Kidney (tissue), 14 donors: ENCODE data around the gene BAZ1A. TPM values are rescaled to one million over a fixed set of nuclear protein-coding genes. Genes with fewer than 3 reads are reported as not detected.
A peak's percentile ranks its signal among the peaks of the same experiment; 100 is the strongest.

ENCODE experiments used
- DNase-seq, 5 donors: peaks; one replicate each; pipeline ENCODE4 v3.0.0-alpha.2; 2013 to 2020
- FAIRE-seq: peaks from 2 replicates; lab custom pipeline; 2012; peaks lifted over from hg19 to GRCh38; lab: Jason Lieb, UNC
- H3K27ac ChIP-seq, 2 donors: one replicate each; pipeline ENCODE4 v1.7.0; 2013; ENCODE audit warnings: low read depth in 2 of 2, low read length in 2 of 2, inconsistent platforms in 1 of 2
- H3K27me3 ChIP-seq: one replicate; pipeline ENCODE4 v1.7.1; 2013; ENCODE audit warnings: low read length, inconsistent platforms; ENCODE audit not compliant: control insufficient read depth, insufficient read depth
- H3K36me3 ChIP-seq, 3 donors: one replicate each; pipeline versions ENCODE4 v1.7.0 to v1.7.1; 2013; ENCODE audit warnings: low read length in 3 of 3, control low read depth in 1 of 3, inconsistent platforms in 1 of 3; ENCODE audit not compliant: insufficient read depth in 3 of 3, control insufficient read depth in 2 of 3
- H3K4me1 ChIP-seq, 3 donors: one replicate each; pipeline versions ENCODE4 v1.7.0 to v1.7.1; 2013; ENCODE audit warnings: low read length in 3 of 3, inconsistent platforms in 1 of 3, low read depth in 1 of 3; ENCODE audit not compliant: control insufficient read depth in 2 of 3, insufficient read depth in 2 of 3
- H3K4me3 ChIP-seq, 3 donors: one replicate each; pipeline versions ENCODE4 v1.7.0 to v1.8.1; 2013; ENCODE audit warnings: low read length in 3 of 3, control low read depth in 1 of 3, inconsistent platforms in 1 of 3
- H3K9ac ChIP-seq, 3 donors: one replicate each; pipeline versions ENCODE4 v1.7.0 to v1.7.1; 2013; ENCODE audit warnings: low read length in 3 of 3, control low read depth in 1 of 3, inconsistent platforms in 1 of 3
- H3K9me3 ChIP-seq, 3 donors: one replicate each; pipeline versions ENCODE4 v1.7.0 to v1.7.1; 2013; ENCODE audit warnings: low read length in 3 of 3, control low read depth in 1 of 3, inconsistent platforms in 1 of 3; ENCODE audit not compliant: control insufficient read depth in 2 of 3, insufficient read depth in 1 of 3
- CTCF ChIP-seq: IDR thresholded peaks from 3 replicates; pipeline ENCODE4 v1.5.1; 2012; ENCODE audit warnings: mild to moderate bottlenecking, moderate library complexity, borderline replicate concordance; ENCODE audit not compliant: insufficient read depth; ENCODE audit errors: extremely low read depth
- intact Hi-C: fragments of 100-400 bp; cut with DNase I; formaldehyde crosslinking; loops from one replicate; pipeline ENCODE4 v1.11.1; 2022
- polyA plus RNA-seq: library from polyadenylated mRNA; stranded (reverse); fragments of 350-450 nt; fragmentation: Illumina TruSeq; extraction: RNeasy Lipid Tissue Mini Kit (QIAGEN cat#74804); gene quantifications from one replicate; pipeline ENCODE4 v1.2.3, GENCODE V29; 2014; ENCODE audit warnings: low read depth, low replicate concordance; ENCODE audit not compliant: insufficient read depth
- total RNA-seq: library from RNA; stranded (reverse); fragmentation: NEBNext Ultra II Directional; extraction: Animal tissue kit (Norgen Biotek cat#: 25700); gene quantifications from one replicate; pipeline ENCODE4 v1.2.1, GENCODE V29; 2021
- donor health status: control.
- donor health status: control.
- donor health status: control.
- donor health status: control.
- donor health status: control.
- donor health status: DM: yes; HTN: yes; CAD: no.
- donor health status: Normal renal cell carcinoma (clear cell type).

The BAZ1A gene
- total and polyA plus RNA-seq, 2 donors from 2014 or later: 3.1 to 20.8 TPM

- no peak for TF ChIP-seq CTCF
- FAIRE-seq: no peak
- Histone ChIP-seq H3K27ac (peak overlapping the region in 1 of 2 donors; percentile 56), H3K36me3 (peaks cover 3 to 8% (median 6%) of the 10 kb centered on the region in 3 donors), H3K4me1 (peaks cover 4 to 8% (median 4%) of the 10 kb centered on the region in 3 donors), H3K9me3 (no peaks in the 10 kb centered on the region), H3K9ac (peak overlapping the region; percentile 13 to 89 (median 67)), H3K4me3 (peak overlapping the region; percentile 47 to 80 (median 61)), H3K27me3 (no peaks in the 10 kb centered on the region)
- intact Hi-C loops: no loop called here
- peak in 1 of 5 donors; percentile 23 for DNase-seq
Measured at GRCh38 chr14:34715127-34715863, 159.9 kb downstream of the BAZ1A start.

GRCh38 chr14:34714320-34715126 is 160.6 kb downstream of the BAZ1A start, which contains the start of gene CFL2:
TSS of gene CFL2 (minus strand) at chr14:34714593. CDS start at chr14:34714540, 53 bp downstream.
- no peak for TF ChIP-seq CTCF
- no peak for FAIRE-seq
- no peaks in the 10 kb centered on the region for H3K27me3 ChIP-seq
- DNase-seq: peak; percentile 91 to 95 (median 92)
- H3K4me1 ChIP-seq: peaks cover 4 to 8% (median 4%) of the 10 kb centered on the region in 3 donors
- peak within 1 kb of the TSS; percentile 68 to 89 (median 77) for H3K9ac ChIP-seq
- H3K36me3 ChIP-seq: peaks cover 3 to 8% (median 6%) of the 10 kb centered on the region in 3 donors
- H3K4me3 ChIP-seq: peak within 1 kb of the TSS; percentile 80 to 85 (median 84)
- intact Hi-C loops: no loop called here
- no peaks in the 10 kb centered on the region for H3K9me3 ChIP-seq
- peak within 1 kb of the TSS; percentile 87 to 94 for H3K27ac ChIP-seq

- DNase-seq (peak in 3 of 5 donors; percentile 67 to 76 (median 68)), FAIRE-seq (no peak)
- Histone ChIP-seq H3K36me3 (peaks cover 3 to 8% (median 6%) of the 10 kb centered on the region in 3 donors), H3K4me3 (peak overlapping the region; percentile 80 to 85 (median 84)), H3K9me3 (no peaks in the 10 kb centered on the region), H3K4me1 (peaks cover 4 to 8% (median 4%) of the 10 kb centered on the region in 3 donors), H3K27me3 (no peaks in the 10 kb centered on the region), H3K27ac (peak overlapping the region; percentile 87 to 94), H3K9ac (peak overlapping the region; percentile 65 to 77 (median 76))
- TF ChIP-seq CTCF: no peak
- intact Hi-C loops: no loop called here
Measured at GRCh38 chr14:34713681-34714319, 161.4 kb downstream of the BAZ1A start.
